Measurements from ENCODE around the gene GFRA4. TPM values are rescaled to one million over a fixed set of nuclear protein-coding genes. Genes with fewer than 3 reads are reported as not detected.

The GFRA4 gene
- total RNA-seq, 1 experiment from 2014 or later, result not detected

DNA sequence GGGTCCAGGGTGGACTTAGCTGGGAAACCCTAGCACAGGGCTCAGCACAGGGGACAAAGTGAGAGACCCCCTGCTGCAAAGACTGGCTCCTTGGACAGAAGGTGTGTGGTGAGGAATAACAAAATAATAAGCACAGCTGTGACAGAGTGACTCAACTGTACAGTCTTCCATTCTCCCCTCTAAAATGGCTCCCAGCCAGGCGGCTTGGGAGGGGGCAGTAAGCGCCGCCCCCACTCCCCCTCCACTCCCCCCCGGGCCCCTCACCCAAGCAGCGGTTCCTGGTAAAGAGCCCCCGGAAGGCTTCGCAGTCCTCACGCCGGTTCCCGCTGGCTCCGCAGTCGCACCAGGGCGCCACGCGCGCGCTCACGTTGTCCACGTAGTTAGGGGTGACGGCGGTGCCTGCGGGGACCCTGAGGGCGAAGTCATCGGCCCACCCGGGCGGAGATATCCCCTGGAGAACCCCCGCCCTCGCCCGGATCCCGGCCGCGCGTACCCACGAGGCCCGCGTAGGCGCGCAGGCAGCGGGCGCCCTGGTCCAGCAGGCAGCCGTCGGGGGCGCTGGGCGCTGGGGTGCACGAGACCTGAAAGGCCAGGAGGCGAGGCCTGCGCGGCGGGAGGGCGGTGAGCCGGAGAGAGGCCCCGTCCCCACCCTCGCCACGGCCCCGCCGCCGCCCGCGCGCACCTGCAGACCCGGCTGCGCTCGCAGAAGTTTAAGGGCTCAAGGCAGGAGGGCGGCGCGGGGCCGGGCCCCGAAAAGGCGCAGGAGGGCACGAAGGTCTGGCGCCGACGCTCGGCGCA is 2.7 kb downstream of the GFRA4 start:
- peaks cover 6% of the 10 kb centered on the region for H3K4me1 Mint-ChIP-seq (ENCODE audit: insufficient read depth, unreplicated experiment)
- intact Hi-C loops (cut with micrococcal nuclease), result no loop called here
- ChIA-PET CTCF (interaction anchor here (0.7 kb wide), 2 partner anchors 14 to 157 kb away, joined by 3 read pairs; no protein-coding TSS in a partner anchor), POLR2A (interaction anchor here (0.6 to 0.7 kb wide), 2 partner anchors 21 to 107 kb away, joined by 3 read pairs; partner anchors contain the start of gene ADISSP)
- no peak overlapping the region for H3K4me3 Mint-ChIP-seq (ENCODE audit: unreplicated experiment)
- peaks cover 63% of the 10 kb centered on the region for H3K27me3 Mint-ChIP-seq (ENCODE audit: insufficient read depth, unreplicated experiment)
- no peak overlapping the region for H3K27ac Mint-ChIP-seq (ENCODE audit: low read depth, unreplicated experiment)
- peaks cover 5% of the 10 kb centered on the region for H3K36me3 Mint-ChIP-seq (ENCODE audit: insufficient read depth, unreplicated experiment)
- BruUV-seq (replicated peaks), result no TSS peak
- no peaks in the 10 kb centered on the region for H3K9me3 Mint-ChIP-seq (ENCODE audit: unreplicated experiment)
- TF ChIP-seq, protein P1, sequence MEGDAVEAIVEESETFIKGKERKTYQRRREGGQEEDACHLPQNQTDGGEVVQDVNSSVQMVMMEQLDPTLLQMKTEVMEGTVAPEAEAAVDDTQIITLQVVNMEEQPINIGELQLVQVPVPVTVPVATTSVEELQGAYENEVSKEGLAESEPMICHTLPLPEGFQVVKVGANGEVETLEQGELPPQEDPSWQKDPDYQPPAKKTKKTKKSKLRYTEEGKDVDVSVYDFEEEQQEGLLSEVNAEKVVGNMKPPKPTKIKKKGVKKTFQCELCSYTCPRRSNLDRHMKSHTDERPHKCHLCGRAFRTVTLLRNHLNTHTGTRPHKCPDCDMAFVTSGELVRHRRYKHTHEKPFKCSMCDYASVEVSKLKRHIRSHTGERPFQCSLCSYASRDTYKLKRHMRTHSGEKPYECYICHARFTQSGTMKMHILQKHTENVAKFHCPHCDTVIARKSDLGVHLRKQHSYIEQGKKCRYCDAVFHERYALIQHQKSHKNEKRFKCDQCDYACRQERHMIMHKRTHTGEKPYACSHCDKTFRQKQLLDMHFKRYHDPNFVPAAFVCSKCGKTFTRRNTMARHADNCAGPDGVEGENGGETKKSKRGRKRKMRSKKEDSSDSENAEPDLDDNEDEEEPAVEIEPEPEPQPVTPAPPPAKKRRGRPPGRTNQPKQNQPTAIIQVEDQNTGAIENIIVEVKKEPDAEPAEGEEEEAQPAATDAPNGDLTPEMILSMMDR (IDR thresholded peaks at IDR 0.05; ENCODE audit: unreplicated experiment), result no peak
- DNase-seq (ENCODE audit: unreplicated experiment), result no peak

GRCh38 chr20:3659492-3660261 is 3.5 kb downstream of the GFRA4 start:
- Mint-ChIP-seq H3K27ac (ENCODE audit: low read depth, unreplicated experiment) (no peak overlapping the region), H3K4me1 (ENCODE audit: insufficient read depth, unreplicated experiment) (peaks cover 6% of the 10 kb centered on the region), H3K36me3 (ENCODE audit: insufficient read depth, unreplicated experiment) (peaks cover 5% of the 10 kb centered on the region), H3K9me3 (ENCODE audit: unreplicated experiment) (no peaks in the 10 kb centered on the region), H3K27me3 (ENCODE audit: insufficient read depth, unreplicated experiment) (peaks cover 56% of the 10 kb centered on the region), H3K4me3 (ENCODE audit: unreplicated experiment) (no peak overlapping the region)
- TF ChIP-seq, protein P1 (IDR thresholded peaks at IDR 0.05; ENCODE audit: unreplicated experiment), result no peak
- no TSS peak for BruUV-seq (replicated peaks)
- intact Hi-C loops (cut with micrococcal nuclease), result no loop called here
- no peak for DNase-seq (ENCODE audit: unreplicated experiment)
- ChIA-PET CTCF (interaction anchor here (0.7 to 2.5 kb wide), 3 partner anchors 15 to 158 kb away, joined by 3 to 15 read pairs (median 3); no protein-coding TSS in a partner anchor), POLR2A (interaction anchor here (0.6 to 1.2 kb wide), 2 partner anchors 21 to 29 kb away, joined by 3 to 4 read pairs; no protein-coding TSS in a partner anchor)

- no peak overlapping the region for H3K27ac Mint-ChIP-seq (ENCODE audit: low read depth, unreplicated experiment)
- peaks cover 6% of the 10 kb centered on the region for H3K4me1 Mint-ChIP-seq (ENCODE audit: insufficient read depth, unreplicated experiment)
- TF ChIP-seq, protein P1 (IDR thresholded peaks at IDR 0.05; ENCODE audit: unreplicated experiment), result no peak
- no peak overlapping the region for H3K4me3 Mint-ChIP-seq (ENCODE audit: unreplicated experiment)
- POLR2A ChIA-PET, result interaction anchor here (0.7 to 1.2 kb wide), 3 partner anchors 12 to 45 kb away, joined by 3 to 4 read pairs (median 3); no protein-coding TSS in a partner anchor
- H3K36me3 Mint-ChIP-seq (ENCODE audit: insufficient read depth, unreplicated experiment), result peaks cover 5% of the 10 kb centered on the region
- peaks cover 48% of the 10 kb centered on the region for H3K27me3 Mint-ChIP-seq (ENCODE audit: insufficient read depth, unreplicated experiment)
- intact Hi-C loops (cut with micrococcal nuclease), result no loop called here
- DNase-seq (ENCODE audit: unreplicated experiment), result no peak
- no peaks in the 10 kb centered on the region for H3K9me3 Mint-ChIP-seq (ENCODE audit: unreplicated experiment)
- no TSS peak for BruUV-seq (replicated peaks)
- CTCF ChIA-PET, result interaction anchor here (2.5 kb wide), 1 partner anchor 18 kb away, joined by 15 read pairs; no protein-coding TSS in a partner anchor
Measured at GRCh38 chr20:3658716-3659491, 4.3 kb downstream of the GFRA4 start.

Measured in MCF 10A (cell line).